OCI-LY7 (cell line): ENCODE data around the gene MYRIP. TPM values are rescaled to one million over a fixed set of nuclear protein-coding genes. Genes with fewer than 3 reads are reported as not detected.

Source experiments
- BruUV-seq: library from RNA; stranded (reverse); fragments of 400-500 nt; replicated peaks from 2 replicates; lab custom pipeline; 2021; lab: Mats Ljungman, UMichigan
- CTCF ChIA-PET: fragments of 300-600 bp; sonication (Branson Sonifier 250); formaldehyde crosslinking; loops from one replicate; lab custom pipeline; 2022; ENCODE audit warnings: antibody characterized with exemption; ENCODE audit not compliant: unreplicated experiment; lab: Charles Lee
- POLR2A ChIA-PET: fragments of 300-600 bp; sonication (Branson Sonifier 250); formaldehyde crosslinking; loops from one replicate; lab custom pipeline; 2022; ENCODE audit warnings: antibody characterized with exemption; lab: Charles Lee
- DNase-seq: peaks from one replicate; pipeline ENCODE4 v3.0.0-alpha.2; 2015; ENCODE audit warnings: low spot score
- H2AFZ ChIP-seq: fragments of 200-600 bp; sonication (generic), shearing (Covaris generic); 2 replicates; pipeline ENCODE4 v1.6.1; 2014; ENCODE audit warnings: mild to moderate bottlenecking, antibody characterized with exemption, low read length, moderate library complexity
- H3K27ac ChIP-seq: fragments of 200-600 bp; sonication (generic); 2 replicates; pipeline ENCODE4 v1.5.1; 2014; ENCODE audit warnings: mixed run types, low read depth, mild to moderate bottlenecking, moderate library complexity, low read length, inconsistent platforms; ENCODE audit not compliant: poor library complexity, severe bottlenecking
- H3K36me3 ChIP-seq: fragments of 200-600 bp; sonication (generic); 2 replicates; pipeline ENCODE4 v1.6.1; 2014; ENCODE audit warnings: mild to moderate bottlenecking, antibody characterized with exemption, low read length, moderate library complexity, mixed read lengths; ENCODE audit not compliant: insufficient read depth
- H3K4me1 ChIP-seq: fragments of 200-600 bp; sonication (generic); 2 replicates; pipeline ENCODE4 v1.5.1; 2014; ENCODE audit warnings: mild to moderate bottlenecking, low read length; ENCODE audit not compliant: insufficient read depth, poor library complexity, severe bottlenecking
- H3K4me2 ChIP-seq: fragments of 200-600 bp; sonication (generic); 2 replicates; pipeline ENCODE4 v1.6.1; 2014; ENCODE audit warnings: mild to moderate bottlenecking, low read length
- H3K4me3 ChIP-seq: fragments of 200-600 bp; sonication (generic); 2 replicates; pipeline ENCODE4 v1.5.1; 2014; ENCODE audit warnings: mild to moderate bottlenecking, low read depth, low read length; ENCODE audit not compliant: poor library complexity, severe bottlenecking
- H3K79me2 ChIP-seq: fragments of 200-600 bp; sonication (generic); 2 replicates; pipeline ENCODE4 v1.6.1; 2016; ENCODE audit warnings: low read depth, mild to moderate bottlenecking, low read length, moderate library complexity, mixed read lengths; ENCODE audit not compliant: insufficient read depth
- H3K9me2 ChIP-seq: fragments of 200-600 bp; sonication (generic); 2 replicates; pipeline ENCODE4 v1.6.1; 2016; ENCODE audit warnings: mild to moderate bottlenecking, low read length, mixed read lengths; ENCODE audit not compliant: insufficient read depth
- H3K9me3 ChIP-seq: fragments of 200-600 bp; sonication (generic); 2 replicates; pipeline ENCODE4 v1.6.1; 2014; ENCODE audit warnings: mild to moderate bottlenecking, mixed run types, low read length, mixed read lengths
- H4K20me1 ChIP-seq: fragments of 200-600 bp; sonication (generic); 2 replicates; pipeline ENCODE4 v1.6.1; 2014; ENCODE audit warnings: mild to moderate bottlenecking, antibody characterized with exemption, low read length, moderate library complexity, mixed read lengths; ENCODE audit not compliant: insufficient read depth
- CTCF ChIP-seq: fragments of 200-600 bp; sonication (generic); conservative IDR thresholded peaks from 2 replicates; pipeline ENCODE4 v1.5.1; 2014; ENCODE audit warnings: mild to moderate bottlenecking, antibody characterized with exemption, low read length, moderate library complexity, mixed read lengths
- EZH2phosphoT487 ChIP-seq: fragments of 200-600 bp; sonication (generic); IDR thresholded peaks from 2 replicates; pipeline ENCODE4 v1.6.1; 2018; ENCODE audit warnings: low read depth, borderline replicate concordance, mild to moderate bottlenecking, mixed run types, antibody characterized with exemption, low read length, moderate library complexity, mixed read lengths
- intact Hi-C: fragments of 100-400 bp; cut with micrococcal nuclease; formaldehyde crosslinking; loops from one replicate; pipeline ENCODE4 v1.10.0; 2022; ENCODE audit not compliant: unreplicated experiment
- total RNA-seq, 2 experiments: library from RNA; depleted of rRNA in 1 of 2; stranded (reverse); fragments of >200 nt in 1 of 2; shearing (Covaris generic) in 1 of 2; gene quantifications; 2 replicates each; pipeline ENCODE4 v1.2.3, GENCODE V29; 2014 to 2022

MYRIP gene
- total RNA-seq, 2 experiments from 2014 or later, result not detected

GRCh38 chr3:40185029-40185695 lies 375.8 kb downstream of the MYRIP start:
- H2AFZ ChIP-seq, result no peak overlapping the region
- H3K36me3 ChIP-seq, result no peaks in the 10 kb centered on the region
- H3K79me2 ChIP-seq, result no peaks in the 10 kb centered on the region
- TF ChIP-seq CTCF, result no peak
- no peak for TF ChIP-seq EZH2phosphoT487
- H3K4me2 ChIP-seq, result no peak overlapping the region
- no peaks in the 10 kb centered on the region for H3K4me1 ChIP-seq
- H4K20me1 ChIP-seq, result no peaks in the 10 kb centered on the region
- H3K4me3 ChIP-seq, result no peak overlapping the region
- no peak overlapping the region for H3K27ac ChIP-seq
- no peaks in the 10 kb centered on the region for H3K9me3 ChIP-seq
- H3K9me2 ChIP-seq, result no peaks in the 10 kb centered on the region
- DNase-seq, result no peak
- POLR2A ChIA-PET, result no interaction called here
- no TSS peak for BruUV-seq
- intact Hi-C loops, result no loop called here
- CTCF ChIA-PET, result no interaction called here

GRCh38 chr3:40186508-40186907 lies 377.1 kb downstream of the MYRIP start:
- Histone ChIP-seq H3K9me2 (no peaks in the 10 kb centered on the region), H3K27ac (no peak overlapping the region), H3K36me3 (no peaks in the 10 kb centered on the region), H3K4me2 (no peak overlapping the region), H4K20me1 (no peaks in the 10 kb centered on the region), H2AFZ (no peak overlapping the region), H3K4me3 (no peak overlapping the region), H3K4me1 (no peaks in the 10 kb centered on the region), H3K79me2 (no peaks in the 10 kb centered on the region), H3K9me3 (no peaks in the 10 kb centered on the region)
- ChIA-PET CTCF (no interaction called here), POLR2A (interaction anchor here (0.7 kb wide), 1 partner anchor 134 kb away, joined by 3 read pairs; no protein-coding TSS in a partner anchor)
- no TSS peak for BruUV-seq
- TF ChIP-seq EZH2phosphoT487, result no peak
- TF ChIP-seq CTCF, result no peak
- intact Hi-C loops, result no loop called here
- no peak for DNase-seq

- no peak overlapping the region for H3K4me2 ChIP-seq
- TF ChIP-seq EZH2phosphoT487, result no peak
- no peak for DNase-seq
- H4K20me1 ChIP-seq, result no peaks in the 10 kb centered on the region
- H3K9me2 ChIP-seq, result no peaks in the 10 kb centered on the region
- intact Hi-C loops, result no loop called here
- no TSS peak for BruUV-seq
- no peaks in the 10 kb centered on the region for H3K4me1 ChIP-seq
- H2AFZ ChIP-seq, result no peak overlapping the region
- H3K79me2 ChIP-seq, result no peaks in the 10 kb centered on the region
- ChIA-PET CTCF (interaction anchor here (0.6 kb wide), 1 partner anchor 56 kb away, joined by 3 read pairs; no protein-coding TSS in a partner anchor), POLR2A (interaction anchor here (0.6 kb wide), 1 partner anchor 8 kb away, joined by 4 read pairs; no protein-coding TSS in a partner anchor)
- H3K27ac ChIP-seq, result no peak overlapping the region
- no peaks in the 10 kb centered on the region for H3K36me3 ChIP-seq
- no peaks in the 10 kb centered on the region for H3K9me3 ChIP-seq
- H3K4me3 ChIP-seq, result no peak overlapping the region
Observed at GRCh38 chr3:40187945-40188344, 378.5 kb downstream of the MYRIP start.
